OCI-LY1 (cell line): ENCODE data around the gene C15orf61.

Experiments used
- H2AFZ ChIP-seq: fragments of 200-600 bp; sonication (generic), shearing (Covaris generic); 2 replicates; pipeline ENCODE4 v1.6.0; 2014; ENCODE audit warnings: antibody characterized with exemption, mild to moderate bottlenecking, low read length
- H3F3A ChIP-seq: fragments of 200-600 bp; sonication (generic), shearing (Covaris generic); 2 replicates; pipeline ENCODE4 v1.6.0; 2014; ENCODE audit warnings: mild to moderate bottlenecking, antibody characterized with exemption, low read length, moderate library complexity; ENCODE audit not compliant: insufficient read depth
- H3K27ac ChIP-seq: fragments of 200-600 bp; sonication (generic); 2 replicates; pipeline ENCODE4 v1.5.1; 2014; ENCODE audit warnings: low read length, mixed run types, mild to moderate bottlenecking, low read depth; ENCODE audit not compliant: poor library complexity, severe bottlenecking
- H3K27me3 ChIP-seq: fragments of 200-600 bp; sonication (generic); 2 replicates; pipeline ENCODE4 v1.6.0; 2014; ENCODE audit warnings: antibody characterized with exemption, mild to moderate bottlenecking, low read length, moderate library complexity; ENCODE audit not compliant: insufficient read depth
- H3K36me3 ChIP-seq: fragments of 200-600 bp; sonication (generic); 2 replicates; pipeline ENCODE4 v1.6.1; 2014; ENCODE audit warnings: mild to moderate bottlenecking, antibody characterized with exemption, low read length, moderate library complexity, mixed read lengths; ENCODE audit not compliant: insufficient read depth
- H3K4me1 ChIP-seq: fragments of 200-600 bp; sonication (generic); 2 replicates; pipeline ENCODE4 v1.5.1; 2014; ENCODE audit warnings: mild to moderate bottlenecking, low read length, moderate library complexity; ENCODE audit not compliant: insufficient read depth, severe bottlenecking
- H3K4me2 ChIP-seq: fragments of 200-600 bp; sonication (generic), shearing (Covaris generic); 2 replicates; pipeline ENCODE4 v1.6.1; 2014; ENCODE audit warnings: low read length
- H3K4me3 ChIP-seq: fragments of 200-600 bp; sonication (generic); 2 replicates; pipeline ENCODE4 v1.5.1; 2014; ENCODE audit warnings: low read length, low read depth, mild to moderate bottlenecking, mixed read lengths; ENCODE audit not compliant: poor library complexity, severe bottlenecking
- H3K79me2 ChIP-seq: fragments of 200-600 bp; shearing (Covaris generic); 2 replicates; pipeline ENCODE4 v1.6.1; 2016; ENCODE audit warnings: mixed run types, low read length, mixed read lengths; ENCODE audit not compliant: insufficient read depth
- H3K9ac ChIP-seq: fragments of 200-600 bp; sonication (generic), shearing (Covaris generic); 2 replicates; pipeline ENCODE4 v1.6.1; 2014; ENCODE audit warnings: mild to moderate bottlenecking, low read length, mixed read lengths
- H3K9me2 ChIP-seq: fragments of 200-600 bp; sonication (generic), shearing (Covaris generic); 2 replicates; pipeline ENCODE4 v1.6.1; 2014; ENCODE audit warnings: low read depth, mild to moderate bottlenecking, low read length, mixed read lengths
- H3K9me3 ChIP-seq: fragments of 200-600 bp; shearing (Covaris generic); 2 replicates; pipeline ENCODE4 v1.6.1; 2014; ENCODE audit warnings: low read length, mixed read lengths
- H4K20me1 ChIP-seq: fragments of 200-600 bp; sonication (generic), shearing (Covaris generic); 2 replicates; pipeline ENCODE4 v1.6.0; 2016; ENCODE audit warnings: mild to moderate bottlenecking, low read length; ENCODE audit not compliant: insufficient read depth
- CTCF ChIP-seq: fragments of 200-600 bp; sonication (generic), shearing (Covaris generic); IDR thresholded peaks from 2 replicates; pipeline ENCODE4 v1.5.1; 2017; ENCODE audit warnings: mild to moderate bottlenecking, antibody characterized with exemption, low read length, moderate library complexity, mixed read lengths
- EZH2 ChIP-seq: fragments of 200-600 bp; sonication (generic), shearing (Covaris generic); IDR thresholded peaks from 2 replicates; pipeline ENCODE4 v1.8.0; 2017; ENCODE audit warnings: borderline replicate concordance, mixed run types, mild to moderate bottlenecking, antibody characterized with exemption, low read length, moderate library complexity, mixed read lengths

Gene C15orf61

GRCh38 chr15:67521029-67521782, at the start of gene C15orf61:
Gene C15orf61 (plus strand): TSS chr15:67521131. CDS start chr15:67521249, 118 bp downstream.
- H3K79me2 ChIP-seq: peaks cover 41% of the 10 kb centered on the region
- H3K4me1 ChIP-seq: peaks cover 32% of the 10 kb centered on the region
- peaks cover 15% of the 10 kb centered on the region; the same call in 1 of the 2 replicates for H3K36me3 ChIP-seq
- peak within 1 kb of the TSS; percentile 87 for H2AFZ ChIP-seq
- no peaks in the 10 kb centered on the region for H4K20me1 ChIP-seq
- H3K4me3 ChIP-seq: peak within 1 kb of the TSS; percentile 70
- no peaks in the 10 kb centered on the region for H3K27me3 ChIP-seq
- peak within 1 kb of the TSS; percentile 85 for H3K27ac ChIP-seq
- TF ChIP-seq EZH2 (no peak), CTCF (no peak)
- H3K4me2 ChIP-seq: peak within 1 kb of the TSS; percentile 75
- H3K9me3 ChIP-seq: no peaks in the 10 kb centered on the region
- no peaks in the 10 kb centered on the region for H3F3A ChIP-seq
- H3K9ac ChIP-seq: peak within 1 kb of the TSS; percentile 97
- H3K9me2 ChIP-seq: no peaks in the 10 kb centered on the region

- no peaks in the 10 kb centered on the region for H3K79me2 ChIP-seq
Observed at GRCh38 chr15:67472957-67473356, 48.0 kb upstream of the C15orf61 start.

GRCh38 chr15:67474405-67475110, 46.4 kb upstream of the C15orf61 start:
- Histone ChIP-seq H3K27me3 (no peaks in the 10 kb centered on the region), H3F3A (no peaks in the 10 kb centered on the region), H3K36me3 (no peaks in the 10 kb centered on the region), H3K4me1 (no peaks in the 10 kb centered on the region), H3K4me2 (no peak overlapping the region), H3K9me2 (no peaks in the 10 kb centered on the region), H3K27ac (no peak overlapping the region), H3K79me2 (no peaks in the 10 kb centered on the region), H3K4me3 (no peak overlapping the region), H3K9me3 (no peaks in the 10 kb centered on the region), H4K20me1 (no peaks in the 10 kb centered on the region), H3K9ac (no peak overlapping the region), H2AFZ (no peak overlapping the region)
- TF ChIP-seq EZH2 (no peak), CTCF (no peak)

More at GRCh38 chr15:67472957-67473356, 48.0 kb upstream of the C15orf61 start:
- no peaks in the 10 kb centered on the region for H3K9me2 ChIP-seq
- no peak overlapping the region for H3K27ac ChIP-seq
- H3K9ac ChIP-seq: no peak overlapping the region
- no peaks in the 10 kb centered on the region for H3F3A ChIP-seq
- no peak overlapping the region for H3K4me3 ChIP-seq
- no peak overlapping the region for H2AFZ ChIP-seq
- H3K36me3 ChIP-seq: no peaks in the 10 kb centered on the region
- no peaks in the 10 kb centered on the region for H3K9me3 ChIP-seq
- no peaks in the 10 kb centered on the region for H4K20me1 ChIP-seq
- no peak for TF ChIP-seq EZH2
- no peak for TF ChIP-seq CTCF
- no peak overlapping the region for H3K4me2 ChIP-seq
- no peaks in the 10 kb centered on the region for H3K4me1 ChIP-seq
- no peaks in the 10 kb centered on the region for H3K27me3 ChIP-seq
